Muscle layer of duodenum (tissue), 2 donors: ENCODE results near the gene ZNF680.
"Not testable (repeated sequence)": the region's sequence is repeated elsewhere in the genome, so short reads cannot be mapped to it uniquely, and the experiment has no call there.

Experiments used
- H3K27ac ChIP-seq: one replicate; pipeline ENCODE4 v1.7.0; 2013; ENCODE audit warnings: mild to moderate bottlenecking, low read length
- H3K27me3 ChIP-seq: one replicate; pipeline ENCODE4 v1.7.0; 2013; ENCODE audit warnings: low read depth, mild to moderate bottlenecking, control low read depth, low read length
- H3K36me3 ChIP-seq, 2 donors: one replicate each; pipeline ENCODE4 v1.7.0; 2013; ENCODE audit warnings: low read length in 2 of 2, control low read depth in 1 of 2, mild to moderate bottlenecking in 1 of 2; ENCODE audit not compliant: insufficient read depth in 2 of 2, control insufficient read depth in 1 of 2
- H3K4me1 ChIP-seq, 2 donors: one replicate each; pipeline ENCODE4 v1.7.0; 2013; ENCODE audit warnings: low read length in 2 of 2, mild to moderate bottlenecking in 2 of 2, control low read depth in 1 of 2, moderate library complexity in 1 of 2; ENCODE audit not compliant: insufficient read depth in 2 of 2, control insufficient read depth in 1 of 2
- H3K4me3 ChIP-seq, 2 donors: one replicate each; pipeline ENCODE4 v1.7.0; 2013; ENCODE audit warnings: low read length in 2 of 2, low read depth in 1 of 2, mild to moderate bottlenecking in 1 of 2
- H3K9me3 ChIP-seq, 2 donors: one replicate each; pipeline ENCODE4 v1.7.0; 2013; ENCODE audit warnings: low read length in 2 of 2, control low read depth in 1 of 2, mild to moderate bottlenecking in 1 of 2; ENCODE audit not compliant: control insufficient read depth in 1 of 2
- donor health status: healthy.

Gene ZNF680

GRCh38 chr7:64581926-64582894 lies 19.3 kb upstream of the ZNF680 start:
- no peaks in the 10 kb centered on the region for H3K27me3 ChIP-seq
- H3K9me3 ChIP-seq, result peaks cover 0 to 3% of the 10 kb centered on the region in 2 donors
- no peaks in the 10 kb centered on the region for H3K4me1 ChIP-seq
- no peak overlapping the region for H3K27ac ChIP-seq
- no peaks in the 10 kb centered on the region for H3K36me3 ChIP-seq
- no peak overlapping the region for H3K4me3 ChIP-seq

GRCh38 chr7:64581391-64581790 lies 18.5 kb upstream of the ZNF680 start:
- Histone ChIP-seq H3K27ac (no peak overlapping the region), H3K4me3 (no peak overlapping the region), H3K36me3 (no peaks in the 10 kb centered on the region), H3K9me3 (no peaks in the 10 kb centered on the region), H3K27me3 (no peaks in the 10 kb centered on the region), H3K4me1 (no peaks in the 10 kb centered on the region)

GRCh38 chr7:64574540-64575099 lies 11.7 kb upstream of the ZNF680 start:
- H3K36me3 ChIP-seq, result no peaks in the 10 kb centered on the region
- H3K27ac ChIP-seq, result no peak overlapping the region
- H3K9me3 ChIP-seq, result no peaks in the 10 kb centered on the region
- peaks cover 0 to 3% of the 10 kb centered on the region in 2 donors for H3K4me1 ChIP-seq
- no peaks in the 10 kb centered on the region for H3K27me3 ChIP-seq
- peak overlapping the region; percentile 37 to 56 for H3K4me3 ChIP-seq

GRCh38 chr7:64570284-64570605 lies 7.4 kb upstream of the ZNF680 start:
- H3K4me3 ChIP-seq, result peak overlapping the region in 1 of 2 donors; percentile 73
- H3K9me3 ChIP-seq, H3K4me1 ChIP-seq, H3K36me3 ChIP-seq, H3K27ac ChIP-seq, H3K27me3 ChIP-seq: not testable (repeated sequence)

GRCh38 chr7:64569372-64570283 lies 6.8 kb upstream of the ZNF680 start:
- H3K9me3 ChIP-seq, H3K27me3 ChIP-seq, H3K4me1 ChIP-seq, H3K36me3 ChIP-seq, H3K27ac ChIP-seq: not testable (repeated sequence)
- peak overlapping the region; percentile 30 to 73 for H3K4me3 ChIP-seq

- Histone ChIP-seq H3K27ac (peak overlapping the region; percentile 69), H3K4me3 (peak overlapping the region; percentile 85 to 100), H3K36me3 (peaks cover 0 to 3% of the 10 kb centered on the region in 2 donors), H3K27me3 (no peaks in the 10 kb centered on the region), H3K9me3 (no peaks in the 10 kb centered on the region), H3K4me1 (peaks cover 0 to 10% of the 10 kb centered on the region in 2 donors)
These were observed 630 bp downstream of the ZNF680 start for GRCh38 chr7:64562256-64562625.

GRCh38 chr7:64559206-64559605 lies 3.7 kb downstream of the ZNF680 start:
- peaks cover 0 to 3% of the 10 kb centered on the region in 2 donors for H3K36me3 ChIP-seq
- H3K9me3 ChIP-seq, result no peaks in the 10 kb centered on the region
- H3K4me3 ChIP-seq, result peak overlapping the region in 1 of 2 donors; percentile 21
- peak overlapping the region; percentile 31 for H3K27ac ChIP-seq
- H3K27me3 ChIP-seq, result no peaks in the 10 kb centered on the region
- peaks cover 0 to 10% of the 10 kb centered on the region in 2 donors for H3K4me1 ChIP-seq

GRCh38 chr7:64558781-64559180 lies 4.1 kb downstream of the ZNF680 start:
- Histone ChIP-seq H3K4me1 (peaks cover 0 to 10% of the 10 kb centered on the region in 2 donors), H3K27me3 (no peaks in the 10 kb centered on the region), H3K27ac (peak overlapping the region; percentile 31), H3K36me3 (peaks cover 0 to 3% of the 10 kb centered on the region in 2 donors), H3K9me3 (no peaks in the 10 kb centered on the region), H3K4me3 (peak overlapping the region in 1 of 2 donors; percentile 21)

GRCh38 chr7:64558323-64558705 lies 4.6 kb downstream of the ZNF680 start:
- no peaks in the 10 kb centered on the region for H3K9me3 ChIP-seq
- H3K4me3 ChIP-seq, result no peak overlapping the region
- no peaks in the 10 kb centered on the region for H3K27me3 ChIP-seq
- peaks cover 0 to 3% of the 10 kb centered on the region in 2 donors for H3K36me3 ChIP-seq
- H3K4me1 ChIP-seq, result peaks cover 0 to 10% of the 10 kb centered on the region in 2 donors
- H3K27ac ChIP-seq, result no peak overlapping the region

- no peaks in the 10 kb centered on the region for H3K9me3 ChIP-seq
- H3K27me3 ChIP-seq, result no peaks in the 10 kb centered on the region
- peaks cover 0 to 3% of the 10 kb centered on the region in 2 donors for H3K36me3 ChIP-seq
- no peak overlapping the region for H3K4me3 ChIP-seq
- no peak overlapping the region for H3K27ac ChIP-seq
- H3K4me1 ChIP-seq, result peaks cover 0 to 10% of the 10 kb centered on the region in 2 donors
These were observed 5.1 kb downstream of the ZNF680 start for GRCh38 chr7:64557601-64558322.
